Measurements from ENCODE around the gene MEG3.
A peak's percentile ranks its signal among the peaks of the same experiment; 100 is the strongest.

MEG3 gene

DNA sequence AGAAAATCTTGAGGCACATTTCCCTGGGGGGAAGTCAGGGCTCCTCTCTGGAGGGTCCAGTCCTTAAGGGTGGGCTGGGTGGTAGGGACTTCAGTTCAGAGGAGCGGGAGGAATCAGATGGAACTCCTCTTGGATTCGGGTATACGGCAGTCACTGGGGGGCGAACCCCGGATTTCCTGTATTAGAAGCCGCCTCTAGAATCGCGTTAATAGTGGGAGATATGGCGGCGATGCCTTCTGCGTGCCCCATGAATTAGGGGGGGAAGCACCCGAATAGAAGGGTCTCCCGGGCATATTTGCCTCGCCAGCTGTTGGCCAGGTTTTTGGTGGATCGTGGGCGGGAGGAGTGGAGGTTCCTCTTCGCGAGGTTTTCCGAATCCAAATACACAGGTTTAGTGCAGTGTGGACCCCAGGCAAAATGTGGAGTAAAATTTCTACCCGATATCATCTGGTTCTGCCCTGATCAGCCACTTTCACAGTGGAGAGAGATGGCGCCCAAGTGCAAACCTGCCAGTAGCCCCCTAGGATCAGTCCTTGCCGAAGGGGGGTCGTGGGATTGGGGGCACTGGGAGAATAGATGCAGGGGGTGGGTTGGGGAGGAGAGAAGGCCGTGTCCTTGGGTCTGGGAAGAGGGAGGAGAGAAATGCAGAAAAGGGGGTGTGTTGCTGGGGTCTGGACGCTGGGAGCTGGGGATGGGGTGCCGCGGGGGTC lies 628 bp downstream of the MEG3 start:
- peak overlapping the region; percentile 73 for H3K4me3 ChIP-seq (ENCODE audit: low read depth, low read length)
- DNase-seq (ENCODE audit: low read depth), result no peak

DNA sequence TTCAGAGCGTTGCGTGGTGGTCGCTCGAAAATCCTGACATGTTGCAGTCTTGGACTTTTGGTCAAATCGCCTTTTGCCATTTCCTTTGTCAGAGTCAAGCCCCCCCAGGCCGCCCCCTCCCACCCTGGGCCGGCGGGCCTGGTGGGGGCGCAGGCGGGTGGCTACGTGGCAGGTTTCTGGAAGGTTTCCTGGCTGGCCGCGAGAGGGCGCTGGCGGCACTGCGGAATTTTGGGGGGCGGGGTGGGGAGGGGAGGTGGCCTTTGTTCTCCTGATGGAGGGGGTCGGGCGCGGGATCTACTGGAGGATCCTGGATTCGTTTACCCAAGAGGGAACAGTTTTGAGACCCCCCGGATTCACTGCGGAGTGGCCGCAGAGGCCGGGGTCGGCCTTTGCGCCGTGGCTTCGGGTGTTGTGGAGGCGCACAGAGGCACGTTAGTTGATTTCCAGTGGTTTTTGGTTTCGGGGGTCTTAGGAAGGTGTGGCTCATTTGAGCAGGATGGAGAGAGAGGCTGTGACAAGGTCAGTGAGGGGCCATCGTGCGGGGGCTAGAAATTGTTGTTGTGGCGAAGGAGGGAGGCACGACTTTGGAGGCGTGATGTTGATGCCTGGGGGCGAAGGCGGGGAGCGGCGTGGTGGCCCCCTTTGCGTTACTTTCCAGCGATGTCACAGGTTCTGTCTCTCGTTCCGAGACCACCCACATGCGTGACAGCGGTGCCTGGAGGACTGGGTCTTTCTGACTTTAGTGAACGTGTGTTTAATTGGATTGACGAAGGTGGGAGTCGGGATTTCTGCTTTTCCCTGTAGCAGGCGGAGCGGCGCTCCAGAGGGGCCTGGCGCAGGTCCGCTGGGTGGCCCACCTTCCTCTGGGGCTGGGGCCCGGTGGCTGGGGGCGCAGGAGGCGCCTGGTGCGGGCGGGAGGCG lies 1.4 kb downstream of the MEG3 start:
- peak overlapping the region; percentile 73 for H3K4me3 ChIP-seq (ENCODE audit: low read depth, low read length)
- DNase-seq (ENCODE audit: low read depth), result no peak

DNA sequence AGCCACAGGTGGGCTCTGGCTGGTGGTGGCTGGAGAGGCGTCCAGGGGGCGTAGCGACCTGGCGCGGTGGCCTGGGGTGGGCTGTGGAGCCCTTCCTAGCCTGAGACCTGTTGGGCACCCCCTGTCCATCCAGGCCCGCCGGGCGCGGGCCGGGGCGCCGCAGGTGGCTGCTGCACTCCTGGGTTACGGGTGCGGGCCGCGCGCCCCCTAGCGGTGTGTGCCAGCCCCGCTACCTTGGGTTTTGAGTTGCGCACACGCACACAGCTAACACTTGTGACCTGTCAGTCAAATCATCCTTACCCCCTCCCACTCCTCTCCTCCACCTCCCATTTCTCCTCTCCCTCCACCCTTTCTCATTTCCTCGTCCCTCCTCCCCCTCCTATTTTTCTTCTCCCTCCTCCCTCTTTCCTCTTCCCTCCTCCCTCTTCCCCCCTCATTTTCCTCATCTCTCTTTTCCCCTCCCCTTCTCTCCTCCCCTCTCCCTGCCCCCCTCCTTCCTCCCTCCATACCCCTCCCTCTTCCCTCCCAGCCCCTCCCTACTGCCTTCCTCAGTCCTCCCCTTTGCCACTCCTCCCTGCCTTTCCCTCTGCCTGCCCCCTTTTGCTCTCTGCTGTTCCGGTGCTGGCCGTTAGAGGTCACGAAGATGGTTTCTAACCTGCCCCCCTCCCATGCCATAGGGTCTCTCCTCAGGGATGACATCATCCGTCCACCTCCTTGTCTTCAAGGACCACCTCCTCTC lies 2.3 kb downstream of the MEG3 start:
- peak overlapping the region; percentile 73 for H3K4me3 ChIP-seq (ENCODE audit: low read depth, low read length)
- DNase-seq (ENCODE audit: low read depth), result peak; percentile 51

DNA sequence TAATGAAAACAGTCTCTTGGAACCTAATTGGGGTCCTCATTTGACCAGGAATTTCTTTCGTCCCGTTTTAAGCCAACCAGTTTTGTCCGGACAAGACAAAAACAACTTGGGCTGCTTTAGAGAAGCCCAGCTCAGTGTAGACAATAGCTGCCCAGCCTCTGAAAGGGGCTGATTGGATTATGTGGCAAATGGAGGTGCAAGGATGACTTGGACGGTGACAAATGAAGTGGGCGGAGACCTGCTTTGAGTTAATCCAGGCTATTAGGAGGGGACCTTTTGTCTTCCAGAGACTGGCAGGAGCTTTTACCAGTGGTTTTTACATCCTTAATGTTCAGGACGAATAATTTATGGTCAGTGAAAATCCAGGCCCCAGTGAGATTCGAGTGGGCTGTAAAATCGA lies 4.8 kb downstream of the MEG3 start:
- H3K4me3 ChIP-seq (ENCODE audit: low read depth, low read length), result no peak overlapping the region
- DNase-seq (ENCODE audit: low read depth), result no peak

DNA sequence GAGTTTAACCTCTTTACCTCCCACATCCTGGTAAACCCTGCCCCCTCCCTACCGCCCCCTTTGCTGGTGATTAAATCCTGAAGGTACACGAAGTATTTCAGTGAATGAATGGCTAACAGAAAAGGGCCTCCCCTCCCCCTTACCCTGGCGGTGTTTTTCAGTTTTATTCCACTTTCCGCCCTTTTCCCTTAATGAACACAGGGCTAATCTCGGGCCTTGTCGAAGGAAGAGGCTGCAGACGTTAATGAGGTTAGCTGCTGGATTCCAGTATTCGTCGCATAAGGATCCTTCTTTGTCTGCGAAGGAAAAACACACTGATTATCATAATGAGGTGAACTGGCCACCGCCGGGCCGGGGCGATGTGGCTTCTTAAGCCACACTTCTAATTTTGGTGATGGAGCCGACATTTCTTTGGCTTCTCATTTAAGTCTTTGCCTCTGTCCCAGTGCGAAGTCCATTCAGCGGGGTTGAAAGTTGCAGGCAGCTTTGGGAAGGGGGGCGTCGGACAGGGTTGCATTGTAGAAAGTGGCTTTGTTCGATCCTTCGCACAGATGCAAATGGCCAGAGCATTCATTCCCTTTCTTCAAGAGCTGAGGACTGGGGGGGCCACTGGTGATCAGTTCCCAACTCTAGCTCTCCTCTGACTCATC lies 6.5 kb downstream of the MEG3 start:
- DNase-seq (ENCODE audit: low read depth), result no peak
- H3K4me3 ChIP-seq (ENCODE audit: low read depth, low read length), result no peak overlapping the region

DNA sequence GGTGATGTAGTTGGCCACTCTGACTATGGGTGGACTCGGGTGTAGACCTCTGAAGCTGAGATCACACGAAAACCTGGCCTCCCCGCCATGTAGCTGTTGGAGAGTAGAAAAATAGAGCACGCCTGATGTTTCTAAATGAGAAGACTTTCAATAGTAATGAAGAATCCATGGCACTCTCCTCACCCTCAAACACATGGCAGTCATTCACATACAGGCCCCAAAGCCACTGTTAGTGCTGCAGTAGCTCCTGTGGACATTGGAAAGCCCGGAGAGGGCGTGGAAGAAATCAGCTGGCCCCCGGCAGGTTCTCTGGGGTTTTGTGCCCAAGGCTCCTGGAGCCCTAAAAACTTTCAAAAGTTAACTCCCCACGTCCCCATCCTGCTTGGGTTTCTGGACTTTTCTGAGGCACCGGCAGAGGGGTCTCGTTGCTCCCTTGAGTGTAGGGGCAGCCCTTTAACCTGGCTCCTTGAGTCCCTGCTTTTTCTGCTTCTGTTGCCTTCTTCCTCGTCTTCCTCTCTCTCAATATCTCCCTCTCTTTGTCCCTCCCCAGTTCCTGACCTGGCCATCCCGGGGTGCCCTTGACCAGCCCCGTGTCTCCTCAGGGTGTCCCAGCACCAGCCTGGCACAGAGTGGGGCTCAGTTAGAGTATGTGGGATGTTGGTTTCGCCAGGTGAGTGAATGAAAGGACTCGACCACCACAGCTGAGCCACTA lies 8.3 kb downstream of the MEG3 start:
- H3K4me3 ChIP-seq (ENCODE audit: low read depth, low read length), result no peak overlapping the region
- no peak for DNase-seq (ENCODE audit: low read depth)

DNA sequence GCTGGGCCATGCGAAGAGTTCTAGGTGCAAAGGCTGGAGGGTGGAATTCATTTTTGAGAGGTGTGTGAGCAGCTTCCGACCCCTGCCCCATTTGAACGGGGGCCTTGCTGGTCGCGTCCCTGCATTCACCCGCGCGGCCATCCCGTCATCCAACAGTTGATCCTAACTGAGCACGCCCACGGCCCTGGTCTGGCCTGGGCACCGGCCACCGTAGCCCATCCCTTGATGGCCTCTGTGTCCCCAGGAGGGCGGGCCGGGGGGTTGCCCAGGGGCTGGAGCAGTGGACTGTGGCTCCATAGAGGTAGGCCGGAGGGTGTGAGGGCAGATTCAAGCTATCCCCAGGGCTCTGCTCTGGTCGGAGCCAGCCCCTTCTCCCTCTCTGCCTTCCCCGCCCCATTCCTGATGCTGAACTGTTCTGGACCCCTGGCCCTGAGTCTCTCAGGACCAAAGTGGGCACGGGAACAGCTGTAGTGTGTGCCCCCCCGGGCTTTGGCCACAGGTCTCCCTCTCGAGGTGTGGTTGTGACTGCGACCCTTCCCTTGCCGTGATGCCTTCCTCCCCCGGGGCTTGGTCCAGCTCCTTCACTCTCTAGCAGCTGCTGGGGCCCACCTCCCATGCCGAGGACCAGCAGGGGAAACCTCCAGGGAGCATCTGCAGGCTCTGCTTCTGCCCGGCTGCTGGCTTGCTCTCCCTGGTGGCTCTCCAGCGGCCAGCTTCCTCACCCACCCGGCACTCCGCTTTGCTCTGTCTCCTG lies 9.1 kb downstream of the MEG3 start:
- DNase-seq (ENCODE audit: low read depth), result no peak
- no peak overlapping the region for H3K4me3 ChIP-seq (ENCODE audit: low read depth, low read length)

DNA sequence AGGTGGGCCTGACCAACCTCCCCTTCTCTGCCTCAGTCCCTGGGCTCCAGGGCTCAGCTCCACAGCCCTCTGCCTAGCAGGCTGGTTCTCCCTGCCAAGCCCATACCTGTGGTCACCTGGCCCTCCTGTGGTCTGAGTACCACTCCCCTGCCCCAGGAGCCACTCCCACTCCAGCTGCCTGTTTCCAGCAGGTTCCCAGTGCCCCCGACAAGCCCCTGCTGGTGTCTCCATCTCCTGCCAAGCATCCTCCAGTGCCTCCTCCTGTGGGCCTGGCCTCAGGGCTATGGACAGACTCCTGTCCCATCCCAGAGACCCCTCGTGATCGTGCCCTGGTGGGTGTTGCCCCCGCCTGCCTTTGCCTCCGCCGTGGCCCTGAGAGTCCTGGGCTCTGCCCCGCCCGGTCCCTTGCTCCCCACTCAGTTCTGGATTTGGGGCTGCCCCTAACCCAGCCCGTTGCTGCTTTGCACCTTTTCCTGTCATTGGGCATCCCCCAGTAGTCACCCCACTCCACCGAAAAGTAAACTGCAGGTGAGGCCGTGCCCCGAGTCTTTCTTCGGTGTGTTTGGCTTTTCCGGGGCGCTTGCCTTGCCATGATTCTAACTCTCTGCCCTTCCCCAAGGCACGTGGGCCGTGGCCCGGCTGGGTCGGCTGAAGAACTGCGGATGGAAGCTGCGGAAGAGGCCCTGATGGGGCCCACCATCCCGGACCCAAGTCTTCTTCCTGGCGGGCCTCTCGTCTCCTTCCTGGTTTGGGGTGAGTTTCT lies 9.8 kb downstream of the MEG3 start:
- no peak for DNase-seq (ENCODE audit: low read depth)
- no peak overlapping the region for H3K4me3 ChIP-seq (ENCODE audit: low read depth, low read length)

DNA sequence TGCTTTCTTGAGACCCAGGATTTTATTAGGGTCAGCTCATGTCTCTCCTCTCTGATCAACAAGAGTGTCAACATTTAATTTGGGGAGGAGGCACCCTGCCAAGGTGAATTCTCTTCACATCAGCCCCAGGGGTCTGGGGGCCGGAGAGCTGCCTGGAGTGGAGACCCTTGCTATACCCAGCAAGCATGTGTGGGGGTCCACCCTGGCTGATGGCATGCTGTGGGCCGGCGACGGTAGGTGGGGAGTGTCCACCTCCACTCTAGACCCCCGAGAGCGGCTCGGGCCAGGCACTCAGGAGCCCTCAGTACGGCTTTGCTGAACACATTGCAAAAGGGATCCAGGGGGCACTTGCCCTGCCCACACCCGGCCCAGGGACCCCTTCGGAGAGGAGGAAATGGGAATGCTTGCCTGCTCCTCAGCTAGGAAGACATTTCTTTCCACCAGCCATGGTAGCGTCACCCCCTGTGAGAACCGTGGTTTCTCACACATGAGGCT lies 10.4 kb downstream of the MEG3 start:
- no peak overlapping the region for H3K4me3 ChIP-seq (ENCODE audit: low read depth, low read length)
- no peak for DNase-seq (ENCODE audit: low read depth)

DNA sequence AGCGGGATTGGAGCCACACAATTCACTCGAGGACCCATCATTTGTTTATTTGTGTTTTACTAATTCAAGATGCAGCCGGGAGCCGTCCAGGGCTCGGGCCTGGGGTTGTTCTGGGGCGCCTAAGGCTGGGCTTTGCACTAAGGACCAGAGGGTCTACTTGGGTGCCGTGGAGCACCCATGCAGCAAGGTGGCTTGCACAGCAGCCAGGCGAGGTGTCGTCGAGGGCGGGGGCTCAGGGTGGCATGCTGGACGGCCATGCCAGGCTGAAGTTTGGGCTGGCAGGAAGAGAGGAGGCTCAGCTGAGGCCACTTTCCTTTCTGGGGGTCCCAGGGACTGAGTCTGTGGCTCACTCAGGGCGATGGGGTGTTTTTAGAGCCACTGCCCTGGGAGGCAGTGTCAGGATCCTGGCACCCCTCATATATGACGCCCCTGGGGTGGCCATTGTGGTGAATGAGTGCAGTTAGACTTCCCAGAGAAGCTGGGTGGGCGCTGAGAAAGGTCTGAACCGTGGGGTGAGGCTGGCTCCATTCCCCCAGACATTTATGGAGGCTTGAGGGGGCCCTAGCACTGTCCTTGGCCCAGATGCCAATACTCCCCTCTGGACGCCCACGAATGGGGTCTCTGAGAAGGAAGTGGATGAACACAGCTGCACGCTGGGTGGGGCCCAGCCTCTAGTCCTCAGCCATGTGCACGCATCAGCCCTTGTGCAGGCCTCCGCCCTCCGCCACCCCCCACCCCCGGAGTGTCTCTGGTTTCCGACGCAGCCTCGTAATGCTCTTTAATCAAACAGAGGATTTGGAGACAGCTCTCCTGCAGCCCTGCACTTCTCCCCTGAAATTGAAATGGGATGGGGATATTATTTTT lies 11.3 kb downstream of the MEG3 start:
- H3K4me3 ChIP-seq (ENCODE audit: low read depth, low read length), result no peak overlapping the region
- DNase-seq (ENCODE audit: low read depth), result no peak

DNA sequence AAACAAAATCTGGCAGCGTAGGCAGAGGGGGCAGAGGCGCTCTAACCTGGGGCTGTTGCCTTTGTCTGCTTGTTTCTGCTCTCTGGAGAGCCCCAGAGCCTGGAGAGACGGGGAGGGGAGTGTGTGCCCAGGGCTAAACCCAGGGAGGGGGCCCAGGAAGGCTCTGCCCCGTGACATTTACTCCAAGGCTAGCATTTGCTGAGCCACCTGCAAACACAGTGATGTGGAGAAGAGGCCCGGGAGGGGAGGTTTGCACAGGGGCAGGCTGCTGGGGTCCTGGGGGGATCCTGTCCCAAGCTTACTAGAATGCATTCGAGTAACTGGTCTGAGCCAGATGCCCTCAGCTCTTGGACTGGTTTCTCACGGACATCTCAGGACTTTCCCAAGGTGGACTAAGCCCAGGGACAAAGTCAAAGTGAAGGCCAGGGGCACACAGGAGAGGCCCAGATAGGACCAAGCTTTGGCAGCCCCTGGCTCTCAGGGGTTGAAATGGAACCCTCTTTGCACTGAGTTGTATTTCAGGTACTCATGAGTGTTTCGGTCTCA lies 12.0 kb downstream of the MEG3 start:
- no peak overlapping the region for H3K4me3 ChIP-seq (ENCODE audit: low read depth, low read length)
- no peak for DNase-seq (ENCODE audit: low read depth)

DNA sequence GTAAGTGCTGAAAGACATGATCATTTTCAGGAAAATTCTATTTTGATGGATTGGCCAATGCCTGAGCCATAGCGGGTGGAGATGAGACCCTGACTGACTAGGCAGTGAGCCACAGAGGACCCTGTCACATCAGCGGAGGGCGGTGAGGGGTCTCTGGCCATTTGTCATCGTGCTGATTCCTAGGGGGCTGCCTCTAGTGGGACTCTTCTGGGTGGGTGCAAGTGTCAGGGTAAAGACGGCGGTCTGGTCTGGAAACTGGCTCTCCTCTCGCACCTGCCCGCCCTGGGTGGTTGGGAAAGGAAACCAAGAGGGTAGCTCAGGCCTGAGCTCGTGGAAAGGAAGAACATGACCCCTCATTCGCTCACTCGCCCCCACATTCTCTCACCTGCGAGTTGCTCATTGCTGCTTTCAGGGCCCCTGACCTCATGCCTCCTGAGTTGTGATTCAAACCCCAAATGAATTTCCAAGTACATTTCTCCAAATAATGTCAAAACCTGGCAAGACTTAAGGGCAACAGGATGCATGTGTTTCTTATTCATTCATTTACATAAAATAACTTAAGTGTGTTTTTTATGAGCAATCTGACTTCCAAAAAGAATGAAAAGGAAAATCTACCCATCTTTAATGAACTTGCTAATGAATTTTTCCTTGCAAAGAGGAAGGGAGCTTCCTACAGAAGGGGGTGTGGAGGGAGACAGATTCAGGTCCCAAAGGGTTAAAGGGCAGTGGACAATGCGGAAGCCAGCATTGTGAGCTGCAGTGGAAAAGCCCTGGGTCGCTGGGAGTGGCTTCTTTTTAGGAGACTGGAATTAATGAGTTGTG lies 12.8 kb downstream of the MEG3 start:
- DNase-seq (ENCODE audit: low read depth), result no peak
- no peak overlapping the region for H3K4me3 ChIP-seq (ENCODE audit: low read depth, low read length)

DNA sequence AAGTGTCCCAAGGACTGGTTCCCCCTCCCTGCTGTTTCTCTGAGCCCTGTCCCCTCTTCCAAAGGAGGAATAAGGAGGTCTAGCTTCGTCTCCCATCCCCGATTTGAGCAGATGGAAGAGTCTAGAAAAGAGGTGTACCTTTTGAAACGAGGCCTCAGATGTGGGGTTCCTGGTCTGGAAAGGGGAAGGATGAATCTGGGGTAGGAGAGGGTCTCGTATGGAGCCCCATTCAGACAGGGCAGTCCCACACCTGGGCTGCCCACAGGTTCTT lies 13.3 kb downstream of the MEG3 start:
- DNase-seq (ENCODE audit: low read depth), result no peak
- H3K4me3 ChIP-seq (ENCODE audit: low read depth, low read length), result no peak overlapping the region

DNA sequence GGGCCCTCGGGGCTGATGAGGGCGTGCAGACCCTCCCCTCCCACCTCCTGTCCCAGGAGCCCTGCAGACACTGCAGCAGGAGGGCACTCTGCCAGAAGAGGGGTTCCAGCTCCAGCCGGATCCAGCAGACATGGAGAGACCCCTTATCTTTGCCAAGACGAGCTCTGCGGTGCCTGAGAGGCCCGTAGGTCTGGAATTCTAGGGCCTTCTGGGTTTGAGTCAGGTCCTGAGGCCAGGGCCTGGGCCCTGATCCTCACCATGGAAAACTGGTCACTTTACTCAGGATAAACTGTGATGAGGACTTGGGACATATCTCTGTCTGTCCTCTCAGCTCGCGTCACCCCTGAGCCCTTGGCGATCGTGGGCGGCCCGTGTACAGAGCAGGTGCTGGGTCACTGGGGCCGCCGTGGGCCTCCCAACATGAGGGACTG lies 13.8 kb downstream of the MEG3 start:
- H3K4me3 ChIP-seq (ENCODE audit: low read depth, low read length), result no peak overlapping the region
- no peak for DNase-seq (ENCODE audit: low read depth)

DNA sequence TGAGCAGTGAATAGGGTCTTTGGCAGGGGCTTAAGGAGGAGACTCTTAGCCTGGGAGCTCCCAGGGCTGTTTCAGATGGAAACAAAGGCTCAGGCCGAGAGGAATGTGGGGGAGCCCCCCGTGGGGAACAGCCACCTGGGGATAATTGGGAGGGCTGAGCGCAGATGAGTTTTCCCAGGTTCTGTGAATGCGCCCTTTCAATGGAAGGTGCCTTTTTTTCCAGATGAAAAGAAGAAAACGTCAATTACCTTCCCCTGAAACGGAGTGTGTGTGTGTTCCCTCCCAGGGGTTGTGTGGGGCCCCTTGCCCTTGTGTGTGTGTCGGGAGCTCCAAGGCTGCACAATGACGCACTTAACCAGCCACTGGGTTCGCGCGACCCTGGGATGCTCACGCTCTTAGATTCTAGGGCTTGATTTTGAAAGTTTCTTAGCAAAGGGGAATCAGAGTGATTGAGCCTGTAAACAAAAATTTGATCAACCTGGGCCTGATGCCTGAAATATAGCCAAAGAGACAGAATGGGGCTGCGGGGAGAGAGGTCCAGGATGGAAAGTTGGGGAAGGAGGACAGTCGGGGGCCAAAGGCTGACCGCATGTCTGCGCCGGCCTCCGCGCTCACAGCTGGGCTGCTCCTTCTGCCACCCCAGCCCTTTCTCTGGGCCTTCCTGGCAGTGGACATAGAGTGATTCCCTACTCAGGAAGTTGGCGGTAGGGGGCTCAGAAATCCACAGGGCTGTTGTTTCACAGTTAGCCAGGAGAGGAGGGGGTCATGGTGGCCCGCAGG lies 14.6 kb downstream of the MEG3 start:
- no peak for DNase-seq (ENCODE audit: low read depth)
- no peak overlapping the region for H3K4me3 ChIP-seq (ENCODE audit: low read depth, low read length)

Measured in skeletal muscle cell (primary cell).